Smooth muscle cell (in vitro differentiated cells): ENCODE data around the gene OST4. TPM values are rescaled to one million over a fixed set of nuclear protein-coding genes. Genes with fewer than 3 reads are reported as not detected.

ENCODE experiments used
- DNase-seq: peaks from one replicate; lab custom pipeline; 2025; ENCODE audit not compliant: unreplicated experiment; lab: John Stamatoyannopoulos, UW
- H2AFZ ChIP-seq: fragments of 200-600 bp; sonication (generic); 2 replicates; pipeline ENCODE4 v1.6.0; 2016; ENCODE audit warnings: antibody characterized with exemption, low read depth, mild to moderate bottlenecking
- H3F3A ChIP-seq: fragments of 200-600 bp; sonication (generic); 2 replicates; pipeline ENCODE4 v1.6.0; 2017; ENCODE audit warnings: antibody characterized with exemption, low read depth
- H3K27ac ChIP-seq: fragments of 200-600 bp; sonication (generic); 2 replicates; pipeline ENCODE4 v1.5.1; 2016; ENCODE audit warnings: low read depth, mild to moderate bottlenecking
- H3K27me3 ChIP-seq: fragments of 200-600 bp; sonication (generic); 2 replicates; pipeline ENCODE4 v1.6.1; 2016; ENCODE audit warnings: low read depth, mild to moderate bottlenecking
- H3K36me3 ChIP-seq: fragments of 200-600 bp; sonication (generic); 2 replicates; pipeline ENCODE4 v1.5.1; 2016; ENCODE audit warnings: low read depth
- H3K4me1 ChIP-seq: fragments of 200-600 bp; sonication (generic); 2 replicates; pipeline ENCODE4 v1.5.1; 2016; ENCODE audit warnings: low read depth
- H3K4me2 ChIP-seq: fragments of 200-600 bp; sonication (generic); 2 replicates; pipeline ENCODE4 v1.6.0; 2016; ENCODE audit warnings: mild to moderate bottlenecking
- H3K4me3 ChIP-seq: fragments of 200-600 bp; sonication (generic); 2 replicates; pipeline ENCODE4 v1.5.1; 2016; ENCODE audit warnings: mild to moderate bottlenecking
- H3K79me2 ChIP-seq: fragments of 200-600 bp; sonication (generic); 2 replicates; pipeline ENCODE4 v1.6.0; 2016; ENCODE audit warnings: low read depth, mild to moderate bottlenecking
- H3K9ac ChIP-seq: fragments of 200-600 bp; sonication (generic); 2 replicates; pipeline ENCODE4 v1.6.0; 2016; ENCODE audit warnings: low read depth
- H3K9me3 ChIP-seq: fragments of 200-600 bp; sonication (generic); replicated peaks from 2 replicates; pipeline ENCODE4 v1.5.1; 2016; ENCODE audit warnings: low read depth
- H4K20me1 ChIP-seq: fragments of 200-600 bp; sonication (generic); 2 replicates; pipeline ENCODE4 v1.6.0; 2016; ENCODE audit warnings: low read depth
- CTCF ChIP-seq: fragments of 200-600 bp; sonication (generic); IDR thresholded peaks from 2 replicates; pipeline ENCODE4 v1.5.1; 2017; ENCODE audit warnings: borderline replicate concordance, mild to moderate bottlenecking, antibody characterized with exemption; ENCODE audit not compliant: insufficient read depth, poor library complexity, severe bottlenecking
- WGBS: methylation state at CpG from one replicate; pipeline ENCODE4 v1.1.7; 2016; ENCODE audit warnings: low lambda C conversion rate; 5-methylcytosine and 5-hydroxymethylcytosine counted together
- polyA plus RNA-seq: library from polyadenylated mRNA; unstranded; fragments of >200 nt; fragmentation: Nextera tagmentation; extraction: Ambion mirVana; gene quantifications from 2 replicates; pipeline ENCODE4 v1.2.1, GENCODE V29; 2016
- total RNA-seq: library from RNA; depleted of rRNA; stranded (reverse); fragments of >200 nt; gene quantifications from 2 replicates; pipeline ENCODE4 v1.2.3, GENCODE V29; 2014

Gene OST4
- total and polyA plus RNA-seq, 2 experiments from 2014 or later: 848 to 1,292 TPM

- Histone ChIP-seq H3K9me3 (no peaks in the 10 kb centered on the region), H3K4me1 (peaks cover 10% of the 10 kb centered on the region), H2AFZ (peak within 1 kb of the TSS; percentile 69), H3K79me2 (no peaks in the 10 kb centered on the region), H3K4me2 (peak within 1 kb of the TSS; percentile 99), H3K36me3 (no peaks in the 10 kb centered on the region), H3F3A (peaks cover 15% of the 10 kb centered on the region), H3K9ac (peak within 1 kb of the TSS; percentile 54), H4K20me1 (peaks cover 26% of the 10 kb centered on the region), H3K27me3 (no peaks in the 10 kb centered on the region), H3K27ac (peak within 1 kb of the TSS; percentile 61), H3K4me3 (peak within 1 kb of the TSS; percentile 83)
- DNase-seq: no peak
- WGBS: 11% methylated on average over 51 of the region's 54 CpGs
- no peak for TF ChIP-seq CTCF
These were observed 15.5 kb upstream of the OST4 start, which contains the start of gene KHK for GRCh38 chr2:27086724-27087593. Gene KHK (plus strand): TSS chr2:27086772. CDS start chr2:27087260, 488 bp downstream.

- Histone ChIP-seq H3K36me3 (no peaks in the 10 kb centered on the region), H3K79me2 (no peaks in the 10 kb centered on the region), H3K4me3 (peak overlapping the region; percentile 83), H3K9ac (peak overlapping the region; percentile 54), H3K4me2 (peak overlapping the region; percentile 99), H2AFZ (peak overlapping the region; percentile 69), H3K27ac (peak overlapping the region; percentile 61), H3K4me1 (peaks cover 13% of the 10 kb centered on the region), H3K9me3 (no peaks in the 10 kb centered on the region), H3F3A (peaks cover 15% of the 10 kb centered on the region), H3K27me3 (no peaks in the 10 kb centered on the region), H4K20me1 (peaks cover 33% of the 10 kb centered on the region)
- peak; percentile 91 for TF ChIP-seq CTCF
- DNase-seq: peak; percentile 95
- under 1% methylated on average over 49 of the region's 81 CpGs for WGBS
These were observed 14.8 kb upstream of the OST4 start for GRCh38 chr2:27086090-27086723.

GRCh38 chr2:27085673-27086089, 14.2 kb upstream of the OST4 start:
- Histone ChIP-seq H4K20me1 (peaks cover 33% of the 10 kb centered on the region), H3K27me3 (no peaks in the 10 kb centered on the region), H3K4me2 (peak overlapping the region; percentile 99), H3K4me1 (peaks cover 16% of the 10 kb centered on the region), H3K4me3 (peak overlapping the region; percentile 83), H2AFZ (peak overlapping the region; percentile 69), H3K36me3 (no peaks in the 10 kb centered on the region), H3F3A (peaks cover 17% of the 10 kb centered on the region), H3K27ac (peak overlapping the region; percentile 61), H3K79me2 (peaks cover 2% of the 10 kb centered on the region), H3K9ac (peak overlapping the region; percentile 54), H3K9me3 (no peaks in the 10 kb centered on the region)
- 3% methylated on average over 36 of the region's 38 CpGs for WGBS
- no peak for TF ChIP-seq CTCF
- peak; percentile 26 for DNase-seq
